Tibial nerve (tissue), 4 donors: ENCODE data around the gene NINJ1. TPM values are rescaled to one million over a fixed set of nuclear protein-coding genes. Genes with fewer than 3 reads are reported as not detected.
"Not testable (repeated sequence)": the region's sequence is repeated elsewhere in the genome, so short reads cannot be mapped to it uniquely, and the experiment has no call there.

Source experiments
- DNase-seq, 2 donors: peaks; one replicate each; pipeline ENCODE4 v3.0.0-alpha.2; 2019; ENCODE audit warnings: low spot score in 2 of 2
- H3K27ac ChIP-seq, 4 donors: fragments of 200-600 bp; sonication (generic) in 3 of 4; one replicate each; pipeline ENCODE4 v1.5.1; 2017 to 2019; ENCODE audit warnings: mild to moderate bottlenecking in 1 of 4
- H3K27me3 ChIP-seq, 2 donors: fragments of 200-600 bp; sonication (generic) in 1 of 2; one replicate each; pipeline versions ENCODE4 v1.5.1 to v1.6.0; 2017 to 2019
- H3K36me3 ChIP-seq, 3 donors: fragments of 200-600 bp; sonication (generic); one replicate each; pipeline ENCODE4 v1.5.1; 2018 to 2019
- H3K4me1 ChIP-seq, 4 donors: fragments of 200-600 bp; sonication (generic) in 3 of 4; one replicate each; pipeline ENCODE4 v1.5.1; 2017 to 2019
- H3K4me3 ChIP-seq, 4 donors: fragments of 200-600 bp; sonication (generic) in 3 of 4; one replicate each; pipeline ENCODE4 v1.5.1; 2017 to 2019; ENCODE audit warnings: mild to moderate bottlenecking in 1 of 4, moderate library complexity in 1 of 4
- H3K9me3 ChIP-seq, 4 donors: fragments of 200-600 bp; sonication (generic) in 3 of 4; one replicate each; pipeline ENCODE4 v1.5.1; 2017 to 2019
- EP300 ChIP-seq, 2 donors: sonication (generic); formaldehyde crosslinking; IDR thresholded peaks; one replicate each; pipeline ENCODE4 v1.6.1; 2017; ENCODE audit warnings: antibody characterized with exemption in 2 of 2, mild to moderate bottlenecking in 1 of 2
- POLR2A ChIP-seq, 2 donors: fragments of 450-650 bp; IDR thresholded peaks; one replicate each; pipeline ENCODE4 v1.6.1; 2017; ENCODE audit warnings: antibody characterized with exemption in 2 of 2, mild to moderate bottlenecking in 2 of 2, moderate library complexity in 2 of 2
- WGBS, 2 donors: methylation state at CpG; one replicate each; pipeline ENCODE4 v1.1.5; 2018; 5-methylcytosine and 5-hydroxymethylcytosine counted together
- total RNA-seq, 4 donors: library from RNA; depleted of rRNA; stranded (reverse); fragments of >200 nt; gene quantifications; one replicate each; pipeline ENCODE4 v1.1.0, GENCODE V29; 2016
- TF ChIP-seq, protein P1 (sequence below), 5 experiments: fragments of 200-600 bp in 3 of 5; fragments of 450-650 bp in 2 of 5; sonication (generic) in 3 of 5; IDR thresholded peaks; one replicate each; pipeline ENCODE4 v1.5.1; 2016 to 2019; ENCODE audit warnings: antibody characterized with exemption in 5 of 5, mild to moderate bottlenecking in 3 of 5, moderate library complexity in 2 of 5

The NINJ1 gene
- total RNA-seq, 4 donors from 2014 or later, result 48.2 to 98.8 (median 72.9) TPM

DNA sequence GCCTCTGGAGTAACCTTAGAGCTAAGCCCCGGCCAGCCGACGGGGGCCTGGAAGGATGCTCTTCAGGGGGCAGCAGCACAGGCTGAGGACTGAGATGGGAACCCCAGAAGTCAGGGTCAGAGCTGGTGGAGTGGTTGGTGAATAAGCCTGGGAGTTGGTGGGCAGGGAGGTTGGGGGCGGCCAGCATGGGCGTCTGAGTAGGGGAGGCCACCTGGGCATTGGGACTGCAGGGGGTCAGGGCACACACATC lies 14.4 kb downstream of the NINJ1 start:
- WGBS, 2 donors, result 67 to 73% methylated on average over 5 of the region's 5 CpGs
- TF ChIP-seq POLR2A (IDR thresholded peaks at IDR 0.05), result no peak
- TF ChIP-seq, protein P1, sequence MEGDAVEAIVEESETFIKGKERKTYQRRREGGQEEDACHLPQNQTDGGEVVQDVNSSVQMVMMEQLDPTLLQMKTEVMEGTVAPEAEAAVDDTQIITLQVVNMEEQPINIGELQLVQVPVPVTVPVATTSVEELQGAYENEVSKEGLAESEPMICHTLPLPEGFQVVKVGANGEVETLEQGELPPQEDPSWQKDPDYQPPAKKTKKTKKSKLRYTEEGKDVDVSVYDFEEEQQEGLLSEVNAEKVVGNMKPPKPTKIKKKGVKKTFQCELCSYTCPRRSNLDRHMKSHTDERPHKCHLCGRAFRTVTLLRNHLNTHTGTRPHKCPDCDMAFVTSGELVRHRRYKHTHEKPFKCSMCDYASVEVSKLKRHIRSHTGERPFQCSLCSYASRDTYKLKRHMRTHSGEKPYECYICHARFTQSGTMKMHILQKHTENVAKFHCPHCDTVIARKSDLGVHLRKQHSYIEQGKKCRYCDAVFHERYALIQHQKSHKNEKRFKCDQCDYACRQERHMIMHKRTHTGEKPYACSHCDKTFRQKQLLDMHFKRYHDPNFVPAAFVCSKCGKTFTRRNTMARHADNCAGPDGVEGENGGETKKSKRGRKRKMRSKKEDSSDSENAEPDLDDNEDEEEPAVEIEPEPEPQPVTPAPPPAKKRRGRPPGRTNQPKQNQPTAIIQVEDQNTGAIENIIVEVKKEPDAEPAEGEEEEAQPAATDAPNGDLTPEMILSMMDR (IDR thresholded peaks at IDR 0.05), result no peak
- TF ChIP-seq EP300 (IDR thresholded peaks at IDR 0.05), result no peak
- peaks cover 0 to 37% (median 26%) of the 10 kb centered on the region in 4 donors for H3K4me1 ChIP-seq
- H3K9me3 ChIP-seq, result no peaks in the 10 kb centered on the region
- peaks cover 0 to 44% (median 0%) of the 10 kb centered on the region in 3 donors for H3K36me3 ChIP-seq
- peak overlapping the region in 3 of 4 donors; percentile 23 to 70 (median 55) for H3K27ac ChIP-seq
- no peak for DNase-seq
- no peak overlapping the region for H3K4me3 ChIP-seq
- no peaks in the 10 kb centered on the region for H3K27me3 ChIP-seq

DNA sequence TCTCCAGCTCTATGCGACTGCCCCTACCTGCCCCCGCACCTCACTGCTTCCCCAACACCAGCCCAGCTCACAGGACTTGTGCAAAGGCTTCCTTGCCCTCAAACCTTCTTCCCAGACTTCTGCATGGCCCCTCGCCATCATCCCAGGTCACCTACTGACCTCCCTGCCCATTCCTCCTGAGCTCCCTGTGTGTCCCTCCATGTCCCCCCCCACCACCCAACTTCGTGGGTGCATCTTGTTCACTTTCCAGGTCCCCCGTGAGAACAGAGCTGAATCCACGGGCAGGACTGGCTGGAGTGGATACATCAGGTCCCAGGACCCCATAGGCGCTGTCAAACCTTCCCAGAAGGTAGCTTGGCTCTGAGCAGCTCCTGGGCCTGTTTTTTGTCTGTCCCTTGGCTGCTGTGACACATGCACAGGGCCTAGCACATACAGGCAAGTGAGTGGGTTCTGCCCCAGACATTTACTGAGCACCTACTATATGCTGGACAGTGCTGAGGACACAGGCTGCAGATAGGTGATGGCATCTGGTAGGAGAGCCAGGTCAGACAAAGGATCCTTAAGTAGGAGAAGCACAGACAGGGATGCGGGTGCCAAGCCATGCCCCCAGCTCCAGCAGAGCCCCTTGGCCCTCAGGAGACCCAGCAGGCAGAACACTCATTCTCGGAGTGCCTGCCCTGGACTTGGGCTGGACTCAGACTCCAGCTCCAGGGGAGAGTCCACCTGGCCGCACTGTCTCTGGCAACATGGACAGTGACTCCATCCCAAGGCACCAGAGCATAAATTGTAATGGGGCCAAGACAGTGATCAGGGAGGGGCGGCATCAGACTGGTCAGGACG lies 15.0 kb downstream of the NINJ1 start:
- 90 to 91% methylated on average over 11 to 12 of the region's 12 CpGs for WGBS, 2 donors
- DNase-seq, result no peak

DNA sequence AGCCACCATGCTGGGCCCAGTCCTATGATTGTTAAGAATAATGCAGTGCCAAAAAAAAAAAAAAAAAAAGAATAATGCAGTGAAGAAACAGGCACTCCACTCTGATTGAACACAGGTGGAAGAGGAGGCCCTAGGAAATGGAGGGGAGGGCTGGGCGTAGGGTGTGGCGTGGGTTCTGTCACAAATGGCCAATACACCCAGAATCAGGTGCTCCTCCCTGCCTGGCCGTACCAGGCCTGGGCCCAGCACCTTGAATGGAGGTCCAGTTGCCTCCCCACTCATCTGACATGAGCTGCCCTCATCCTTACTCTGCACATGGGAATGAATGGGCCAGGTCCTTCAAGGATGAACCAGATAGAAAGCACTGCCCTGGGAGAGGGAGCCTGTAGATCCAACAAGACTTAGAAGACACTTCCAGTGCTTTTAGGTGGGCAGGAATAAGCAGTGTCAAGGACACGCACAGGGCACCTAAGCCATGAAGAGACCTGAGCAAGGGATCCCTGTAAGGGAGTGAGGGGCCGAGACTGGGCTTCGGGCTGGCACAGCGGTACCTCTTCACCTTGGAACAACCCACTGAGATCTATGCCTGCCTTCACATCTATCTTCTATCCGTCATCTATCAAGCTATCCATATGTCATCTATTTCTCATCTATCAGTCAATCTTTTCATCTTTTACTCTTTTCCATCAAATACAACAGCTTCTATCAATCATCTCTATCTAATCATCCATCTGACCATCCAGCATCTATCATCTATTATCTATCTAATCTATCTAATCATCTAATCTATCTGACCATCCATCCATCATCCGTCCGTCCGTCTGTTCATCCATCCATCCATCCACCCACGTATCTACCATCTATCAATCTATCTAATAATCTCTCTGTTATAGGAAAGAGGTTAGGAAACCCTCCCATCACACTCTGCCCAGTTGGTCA lies 15.9 kb downstream of the NINJ1 start:
- no peaks in the 10 kb centered on the region for H3K9me3 ChIP-seq
- no peaks in the 10 kb centered on the region for H3K27me3 ChIP-seq
- peak in 1 of 2 donors; percentile 9 for DNase-seq
- peaks cover 0 to 44% (median 0%) of the 10 kb centered on the region in 3 donors for H3K36me3 ChIP-seq
- H3K27ac ChIP-seq, result no peak overlapping the region
- no peak overlapping the region for H3K4me3 ChIP-seq
- TF ChIP-seq EP300 (IDR thresholded peaks at IDR 0.05), result no peak
- no peak for TF ChIP-seq POLR2A (IDR thresholded peaks at IDR 0.05)
- TF ChIP-seq, protein P1 (IDR thresholded peaks at IDR 0.05), result no peak
- 93 to 98% methylated on average over 12 of the region's 12 CpGs for WGBS, 2 donors
- H3K4me1 ChIP-seq, result peaks cover 0 to 37% (median 26%) of the 10 kb centered on the region in 4 donors

More for the DNA sequence above, 15.0 kb downstream of the NINJ1 start:
- Histone ChIP-seq H3K4me1 (peaks cover 0 to 37% (median 26%) of the 10 kb centered on the region in 4 donors), H3K4me3 (no peak overlapping the region), H3K27ac (peak overlapping the region in 3 of 4 donors; percentile 23 to 70 (median 55)), H3K9me3 (no peaks in the 10 kb centered on the region), H3K36me3 (peaks cover 0 to 44% (median 0%) of the 10 kb centered on the region in 3 donors), H3K27me3 (no peaks in the 10 kb centered on the region)
- TF ChIP-seq EP300 (IDR thresholded peaks at IDR 0.05) (no peak), POLR2A (IDR thresholded peaks at IDR 0.05) (no peak)
- TF ChIP-seq, protein P1 (IDR thresholded peaks at IDR 0.05), result no peak

DNA sequence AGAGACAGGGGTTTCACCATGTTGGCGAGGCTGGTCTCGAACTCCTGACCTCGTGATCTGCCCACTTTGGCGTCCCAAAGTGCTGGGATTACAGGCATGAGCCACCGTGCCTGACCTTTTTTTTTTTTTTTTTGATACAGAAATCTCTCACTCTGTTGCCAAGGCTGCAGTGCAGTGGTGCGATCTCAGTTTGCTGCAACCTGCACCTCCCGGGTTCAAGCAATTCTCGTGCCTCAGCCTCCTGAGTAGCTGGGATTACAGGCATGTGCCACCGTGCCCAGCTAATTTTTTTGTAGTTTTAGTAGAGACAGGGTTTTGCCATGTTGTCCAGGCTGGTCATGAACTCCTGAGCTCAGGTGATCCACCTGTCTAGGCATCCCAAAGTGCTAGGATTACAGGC lies 16.5 kb downstream of the NINJ1 start:
- not testable (repeated sequence) for H3K4me3 ChIP-seq, H3K27me3 ChIP-seq, H3K27ac ChIP-seq, H3K9me3 ChIP-seq, DNase-seq
- Histone ChIP-seq H3K4me1 (peaks cover 0 to 37% (median 26%) of the 10 kb centered on the region in 4 donors), H3K36me3 (peaks cover 0 to 44% (median 0%) of the 10 kb centered on the region in 3 donors)
- 86% methylated on average over 9 of the region's 9 CpGs for WGBS, 2 donors

DNA sequence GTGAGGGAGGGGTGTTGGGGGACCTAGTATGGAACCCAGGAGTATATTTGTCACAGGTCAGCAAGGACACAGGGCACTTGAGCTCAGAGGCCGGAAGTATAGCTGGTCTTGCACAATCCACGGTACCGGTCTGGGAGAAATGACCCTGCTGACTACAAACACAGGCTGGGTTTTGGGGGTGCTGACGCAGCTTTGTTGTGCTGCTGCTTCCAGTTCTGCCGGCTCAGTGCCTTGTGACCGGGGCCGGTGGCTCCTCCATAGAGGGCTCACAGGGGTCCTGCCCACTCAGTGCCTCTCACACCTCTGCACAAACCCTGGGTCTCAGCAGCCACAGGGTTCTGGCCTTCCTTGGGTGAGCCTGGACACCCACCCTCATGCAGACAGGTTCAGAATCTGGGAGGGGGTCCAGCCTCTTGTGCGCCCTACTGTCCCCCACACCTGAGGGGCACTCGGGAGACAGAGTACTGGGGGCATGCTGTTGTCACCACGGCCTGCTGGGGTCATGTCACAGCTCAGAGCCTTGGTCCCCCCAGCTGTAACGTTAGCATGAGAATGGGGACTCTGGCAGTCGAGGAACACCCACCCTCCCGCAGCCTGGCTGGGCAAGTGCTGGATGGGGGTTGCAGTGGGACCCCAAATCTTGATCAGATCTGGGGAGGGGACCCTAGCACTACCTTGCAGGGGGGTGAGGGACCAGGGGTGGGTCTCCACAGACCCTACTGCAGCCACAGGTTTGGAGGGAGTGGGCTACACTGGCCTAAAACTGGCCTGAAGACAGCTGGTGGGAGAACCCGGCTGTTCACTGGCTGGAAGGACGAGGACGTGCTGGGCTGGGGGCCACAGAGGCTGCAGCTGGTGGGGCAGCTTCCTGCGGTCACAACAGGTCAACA lies 17.7 kb downstream of the NINJ1 start:
- Histone ChIP-seq H3K9me3 (no peaks in the 10 kb centered on the region), H3K4me1 (peaks cover 0 to 33% (median 26%) of the 10 kb centered on the region in 4 donors), H3K36me3 (peaks cover 0 to 44% (median 5%) of the 10 kb centered on the region in 3 donors), H3K27ac (peak overlapping the region in 3 of 4 donors; percentile 55 to 85 (median 83)), H3K4me3 (no peak overlapping the region), H3K27me3 (no peaks in the 10 kb centered on the region)
- TF ChIP-seq EP300 (IDR thresholded peaks at IDR 0.05) (peak; percentile 37 to 84), POLR2A (IDR thresholded peaks at IDR 0.05) (no peak)
- TF ChIP-seq, protein P1 (IDR thresholded peaks at IDR 0.05), result no peak
- peak in 1 of 2 donors; percentile 70 for DNase-seq
- WGBS, 2 donors, result 47 to 55% methylated on average over 15 to 17 of the region's 17 CpGs
